H1 (cell line): Measurements from ENCODE around the gene ALDOA. TPM values are rescaled to one million over a fixed set of nuclear protein-coding genes. Genes with fewer than 3 reads are reported as not detected.

ENCODE experiments used
- CTCF ChIA-PET: fragments of 300-600 bp; sonication (Branson Sonifier 250); formaldehyde crosslinking; loops from one replicate; lab custom pipeline; 2021; ENCODE audit not compliant: partially characterized antibody; lab: Charles Lee
- POLR2A ChIA-PET: fragments of 300-600 bp; sonication (Branson Sonifier 250); formaldehyde crosslinking; loops from one replicate; lab custom pipeline; 2021; ENCODE audit warnings: inconsistent platforms; ENCODE audit not compliant: partially characterized antibody; lab: Charles Lee
- DNase-seq, 2 experiments: peaks; one replicate each; pipeline versions ENCODE4 v3.0.0 to v3.0.0-alpha.2; 2010 to 2022; ENCODE audit warnings: low spot score in 2 of 2, low read depth in 1 of 2, mixed read lengths in 1 of 2
- FAIRE-seq: peaks from 2 replicates; lab custom pipeline; 2011; peaks lifted over from hg19 to GRCh38; lab: Jason Lieb, UNC
- H2AFZ ChIP-seq: 2 replicates; pipeline ENCODE4 v1.8.1; 2012; ENCODE audit warnings: low read length, inconsistent platforms
- H2AK5ac ChIP-seq: 2 replicates; pipeline ENCODE4 v1.6.1; 2013; ENCODE audit warnings: low read depth, low read length
- H2BK120ac ChIP-seq: replicated peaks from 2 replicates; pipeline ENCODE3; 2013; ENCODE audit warnings: low read depth, low read length, inconsistent platforms
- H2BK12ac ChIP-seq: 2 replicates; pipeline ENCODE4 v1.6.1; 2013; ENCODE audit warnings: low read depth, low read length
- H2BK15ac ChIP-seq: 2 replicates; pipeline ENCODE4 v1.6.1; 2013; ENCODE audit warnings: low read length
- H2BK20ac ChIP-seq: 2 replicates; pipeline ENCODE4 v1.6.1; 2013; ENCODE audit warnings: low read length
- H2BK5ac ChIP-seq: 2 replicates; pipeline ENCODE4 v1.6.1; 2013; ENCODE audit warnings: low read depth, low read length
- H3K14ac ChIP-seq: 2 replicates; pipeline ENCODE4 v1.6.1; 2013; ENCODE audit warnings: inconsistent platforms; ENCODE audit not compliant: insufficient read length
- H3K18ac ChIP-seq: 2 replicates; pipeline ENCODE4 v1.6.1; 2013; ENCODE audit warnings: low read length; ENCODE audit errors: extremely low read depth
- H3K23ac ChIP-seq: 2 replicates; pipeline ENCODE4 v1.6.1; 2013; ENCODE audit warnings: inconsistent platforms; ENCODE audit not compliant: insufficient read length
- H3K23me2 ChIP-seq: 2 replicates; pipeline ENCODE4 v1.6.1; 2013; ENCODE audit warnings: low read depth, low read length
- H3K27ac ChIP-seq: 2 replicates; pipeline ENCODE4 v1.6.1; 2011; ENCODE audit warnings: low read depth, low read length, inconsistent platforms
- H3K27me3 ChIP-seq, 4 experiments: replicated peaks in 1 of 4; 1 replicate in 1 of 4; 2 replicates in 3 of 4; pipeline versions ENCODE4 v1.6.1 to v1.8.1; 2011 to 2013; ENCODE audit warnings: low read length in 3 of 4, mild to moderate bottlenecking in 3 of 4, inconsistent platforms in 2 of 4, mixed read lengths in 2 of 4, moderate library complexity in 1 of 4; ENCODE audit not compliant: control insufficient read depth in 3 of 4, insufficient read depth in 3 of 4; ENCODE audit errors: extremely low read depth in 1 of 4
- H3K36me3 ChIP-seq, 4 experiments: 2 replicates each; pipeline versions ENCODE4 v1.6.1 to v1.8.1; 2011 to 2013; ENCODE audit warnings: mild to moderate bottlenecking in 4 of 4, low read length in 3 of 4, moderate library complexity in 2 of 4, control low read depth in 1 of 4, inconsistent platforms in 1 of 4; ENCODE audit not compliant: insufficient read depth in 4 of 4, control insufficient read depth in 2 of 4
- H3K4ac ChIP-seq: replicated peaks from 2 replicates; pipeline ENCODE3; 2013; ENCODE audit warnings: low read length, low read depth, mixed read lengths, inconsistent platforms; ENCODE audit not compliant: insufficient read length
- H3K4me1 ChIP-seq, 4 experiments: replicated peaks in 1 of 4; 1 replicate in 1 of 4; 2 replicates in 3 of 4; pipeline versions ENCODE4 v1.6.1 to v1.8.1; 2011 to 2013; ENCODE audit warnings: low read length in 3 of 4, inconsistent platforms in 2 of 4, mixed read lengths in 1 of 4; ENCODE audit not compliant: insufficient read depth in 4 of 4, control insufficient read depth in 3 of 4
- H3K4me2 ChIP-seq, 2 experiments: 2 replicates each; pipeline versions ENCODE4 v1.6.1 to v1.8.1; 2011 to 2013; ENCODE audit warnings: low read depth in 2 of 2, low read length in 2 of 2, control low read depth in 1 of 2, inconsistent platforms in 1 of 2, mild to moderate bottlenecking in 1 of 2; ENCODE audit not compliant: insufficient read depth in 1 of 2
- H3K4me3 ChIP-seq, 4 experiments: fragments of 200-600, 300-600 bp in 1 of 4; sonication (generic), shearing (Covaris generic), sonication (Bioruptor Twin) in 1 of 4; 2 replicates each; pipeline versions ENCODE4 v1.5.1 to v1.8.1; 2011 to 2016; ENCODE audit warnings: low read length in 4 of 4, low read depth in 3 of 4, control low read depth in 2 of 4, inconsistent platforms in 2 of 4, mild to moderate bottlenecking in 2 of 4, mixed read lengths in 1 of 4, moderate library complexity in 1 of 4; ENCODE audit not compliant: insufficient read depth in 2 of 4; ENCODE audit errors: extremely low read depth in 1 of 4
- H3K56ac ChIP-seq: replicated peaks from 2 replicates; pipeline ENCODE3; 2013; ENCODE audit warnings: low read depth, mild to moderate bottlenecking, mixed read lengths, low read length, inconsistent platforms; ENCODE audit not compliant: insufficient read length
- H3K79me1 ChIP-seq: 2 replicates; pipeline ENCODE4 v1.6.1; 2013; ENCODE audit warnings: low read depth, low read length, control low read depth
- H3K79me2 ChIP-seq, 2 experiments: 2 replicates each; pipeline versions ENCODE4 v1.6.1 to v1.8.1; 2012 to 2013; ENCODE audit warnings: low read length in 2 of 2, mild to moderate bottlenecking in 2 of 2, inconsistent platforms in 1 of 2; ENCODE audit not compliant: insufficient read depth in 2 of 2, control insufficient read depth in 1 of 2
- H3K9ac ChIP-seq, 4 experiments: replicated peaks in 1 of 4; 1 replicate in 1 of 4; 2 replicates in 3 of 4; pipeline versions ENCODE4 v1.6.1 to v1.8.1; 2011 to 2013; ENCODE audit warnings: low read depth in 3 of 4, low read length in 3 of 4, control low read depth in 2 of 4, mild to moderate bottlenecking in 2 of 4, moderate library complexity in 2 of 4, inconsistent platforms in 1 of 4; ENCODE audit errors: extremely low read depth in 1 of 4
- H3K9me3 ChIP-seq, 2 experiments: 2 replicates each; pipeline versions ENCODE4 v1.6.1 to v1.8.1; 2012 to 2013; ENCODE audit warnings: mild to moderate bottlenecking in 2 of 2, moderate library complexity in 2 of 2, control low read depth in 1 of 2, inconsistent platforms in 1 of 2, low read depth in 1 of 2, low read length in 1 of 2, mixed read lengths in 1 of 2; ENCODE audit not compliant: insufficient read depth in 2 of 2
- H4K20me1 ChIP-seq, 2 experiments: replicated peaks in 1 of 2; 2 replicates each; pipeline versions ENCODE3 to v1.8.1; 2011 to 2013; ENCODE audit warnings: inconsistent platforms in 2 of 2, low read length in 2 of 2, mild to moderate bottlenecking in 1 of 2; ENCODE audit not compliant: insufficient read depth in 2 of 2, control insufficient read depth in 1 of 2
- H4K5ac ChIP-seq: 2 replicates; pipeline ENCODE4 v1.6.1; 2013; ENCODE audit warnings: low read length, low read depth, mixed read lengths, inconsistent platforms; ENCODE audit not compliant: insufficient read length
- H4K8ac ChIP-seq: 2 replicates; pipeline ENCODE4 v1.8.0; 2013; ENCODE audit warnings: mild to moderate bottlenecking, moderate library complexity, low read length, inconsistent platforms; ENCODE audit not compliant: insufficient read depth; ENCODE audit errors: extremely low read depth
- H4K91ac ChIP-seq: replicated peaks from 2 replicates; pipeline ENCODE3; 2013; ENCODE audit warnings: low read length, mixed read lengths, inconsistent platforms; ENCODE audit not compliant: insufficient read length
- CTCF ChIP-seq, 3 experiments: IDR thresholded peaks; 1 replicate in 2 of 3; 2 replicates in 1 of 3; pipeline versions ENCODE4 v1.5.1 to v1.6.1; 2011; ENCODE audit warnings: low read length in 3 of 3, mild to moderate bottlenecking in 3 of 3, inconsistent platforms in 2 of 3, low read depth in 1 of 3, moderate library complexity in 1 of 3; ENCODE audit not compliant: insufficient read depth in 1 of 3; ENCODE audit errors: control extremely low read depth in 1 of 3
- EP300 ChIP-seq, 2 experiments: IDR thresholded peaks; 1 replicate in 1 of 2; 2 replicates in 1 of 2; pipeline ENCODE4 v1.6.1; 2011 to 2012; ENCODE audit warnings: low read depth in 2 of 2, low read length in 2 of 2, mild to moderate bottlenecking in 2 of 2, borderline replicate concordance in 1 of 2, inconsistent platforms in 1 of 2, moderate library complexity in 1 of 2
- MAX ChIP-seq: IDR thresholded peaks from 2 replicates; pipeline ENCODE4 v1.6.1; 2012; ENCODE audit warnings: inconsistent platforms
- RXRA ChIP-seq: IDR thresholded peaks from 2 replicates; pipeline ENCODE4 v1.6.1; 2011; ENCODE audit warnings: low read depth, mild to moderate bottlenecking, low read length, moderate library complexity; ENCODE audit not compliant: insufficient read depth
- SIN3A ChIP-seq, 2 experiments: IDR thresholded peaks in 1 of 2; conservative IDR thresholded peaks in 1 of 2; 2 replicates each; pipeline ENCODE4 v1.6.1; 2011 to 2012; ENCODE audit warnings: low read length in 2 of 2, improper control_type of control experiment in 1 of 2, low read depth in 1 of 2, mild to moderate bottlenecking in 1 of 2
- YY1 ChIP-seq: IDR thresholded peaks from 2 replicates; pipeline ENCODE4 v1.6.1; 2011; ENCODE audit warnings: low read depth, mild to moderate bottlenecking, low read length
- WGBS, 2 experiments: shearing (Covaris generic) in 1 of 2; methylation state at CpG; one replicate each; pipeline versions ENCODE4 v1.1.6 to v1.1.7; 2013 to 2015; ENCODE audit warnings: low lambda C conversion rate in 2 of 2, mixed read lengths in 2 of 2, inconsistent platforms in 1 of 2, low coverage in 1 of 2, missing lambda C conversion rate in 1 of 2; ENCODE audit not compliant: insufficient replicate concordance in 2 of 2, insufficient coverage in 1 of 2, insufficient read length in 1 of 2; ENCODE audit errors: extremely low coverage in 1 of 2, missing lambda C conversion rate in 1 of 2; 5-methylcytosine and 5-hydroxymethylcytosine counted together
- polyA plus RNA-seq, 7 experiments: library from polyadenylated mRNA; depleted of rRNA in 3 of 7; stranded (reverse) in 5 of 7; unstranded in 2 of 7; fragments of >200 nt in 5 of 7; fragments of 200-250 nt in 2 of 7; gene quantifications; 1 replicate in 5 of 7; 2 replicates in 1 of 7; 4 replicates in 1 of 7; pipeline versions ENCODE4 v1.2.1 to v1.2.3, GENCODE V29; 2011 to 2013; ENCODE audit warnings: missing spikeins in 2 of 7, mixed read lengths in 2 of 7
- total RNA-seq: library from RNA; stranded (reverse); fragmentation: NEBNext Ultra II Directional; extraction: Animal tissue kit (Norgen Biotek cat#: 25700); gene quantifications from 2 replicates; pipeline ENCODE4 v1.2.1, GENCODE V29; 2021

ALDOA gene
- total and polyA plus RNA-seq, 2 of the 8 experiments (the other 6 are each of a cell fraction or from before 2014, with no cell fraction given): 1,072 to 1,083 TPM

GRCh38 chr16:30032083-30032819, 33.3 kb upstream of the ALDOA start:
- Histone ChIP-seq H3K36me3 (peaks cover 0 to 2% (median 0%) of the 10 kb centered on the region in 4 experiments; a peak in 1 of 8 replicates), H2AFZ (no peak overlapping the region), H4K5ac (no peak overlapping the region), H4K20me1 (peaks cover 12 to 13% of the 10 kb centered on the region in 2 experiments), H3K79me2 (no peaks in the 10 kb centered on the region), H2BK12ac (peak overlapping the region; percentile 75; the same call in 1 of the 2 replicates), H2BK15ac (no peak overlapping the region), H2BK20ac (0 out of 2 replicates have a peak overlapping the region, but pooled peaks have one; percentile 99), H3K23ac (no peak overlapping the region), H2BK120ac (no peak overlapping the region), H3K4me2 (peak overlapping the region; percentile 76 to 84; a peak in 3 of 4 replicates), H3K4me3 (peak overlapping the region in 1 of 4 experiments; percentile 90; a peak in 3 of 8 replicates), H3K4ac (no peak overlapping the region), H3K27me3 (peaks cover 0 to 14% (median 5%) of the 10 kb centered on the region in 4 experiments; a peak in 2 of 7 replicates), H3K23me2 (peaks cover 10% of the 10 kb centered on the region; the same call in 1 of the 2 replicates), H3K9ac (no peak overlapping the region), H2AK5ac (no peak overlapping the region), H3K4me1 (peaks cover 0 to 26% (median 19%) of the 10 kb centered on the region in 4 experiments; a peak in 6 of 7 replicates), H3K56ac (no peak overlapping the region), H3K14ac (no peak overlapping the region), H4K8ac (no peak overlapping the region; the same call in 1 of the 2 replicates), H3K79me1 (peaks cover 5% of the 10 kb centered on the region; the same call in 1 of the 2 replicates), H2BK5ac (no peak overlapping the region), H4K91ac (no peak overlapping the region), H3K9me3 (no peaks in the 10 kb centered on the region), H3K27ac (no peak overlapping the region), H3K18ac (no peak overlapping the region; the same call in 1 of the 2 replicates)
- ChIA-PET CTCF (interaction anchor here (0.6 to 3.0 kb wide), 52 partner anchors 8 to 389 kb away, joined by 3 to 25 read pairs (median 6); partner anchors contain the start of genes ASPHD1, C16orf92, KCTD13 and PAGR1), POLR2A (interaction anchor here (0.8 to 4.2 kb wide), 24 partner anchors 9 to 354 kb away, joined by 3 to 25 read pairs (median 4); partner anchors contain the start of genes ALDOA, ASPHD1, CDIPT and DOC2A)
- 16% methylated on average over 10 of the region's 12 CpGs; no CpG with 5 or more reads in 1 of the 2 experiments for WGBS, 2 experiments
- FAIRE-seq (peak; percentile 90), DNase-seq (peak; percentile 51 to 86)
- TF ChIP-seq YY1 (peak; percentile 37; the same call in 1 of the 2 replicates), MAX (no peak), SIN3A (conservative IDR thresholded peaks at IDR 0.05 in 1 of 2, IDR thresholded peaks at IDR 0.05 in 1 of 2; ENCODE audit: low read depth in 1 of 2, low read length in 2 of 2) (peak in 1 of 2 experiments; percentile 63; a peak in 2 of 4 replicates), RXRA (0 out of 2 replicates have a peak, but pooled peaks have one; percentile 15), EP300 (IDR thresholded peaks at IDR 0.05; ENCODE audit: borderline replicate concordance in 1 of 2, low read depth in 2 of 2, low read length in 2 of 2) (peak in 1 of 2 experiments; percentile 20; a peak in 1 of 3 replicates), CTCF (IDR thresholded peaks at IDR 0.05; ENCODE audit: control extremely low read depth in 1 of 3, insufficient read depth in 1 of 3, low read depth in 1 of 3, low read length in 3 of 3) (peak; percentile 71 to 93 (median 89))
